ENCODE measurements around the gene MRM3. TPM values are rescaled to one million over a fixed set of nuclear protein-coding genes. Genes with fewer than 3 reads are reported as not detected.
"Not testable (repeated sequence)": the region's sequence is repeated elsewhere in the genome, so short reads cannot be mapped to it uniquely, and the experiment has no call there.

Gene MRM3
- total RNA-seq, 1 donor from 2014 or later, result 15.9 TPM

DNA sequence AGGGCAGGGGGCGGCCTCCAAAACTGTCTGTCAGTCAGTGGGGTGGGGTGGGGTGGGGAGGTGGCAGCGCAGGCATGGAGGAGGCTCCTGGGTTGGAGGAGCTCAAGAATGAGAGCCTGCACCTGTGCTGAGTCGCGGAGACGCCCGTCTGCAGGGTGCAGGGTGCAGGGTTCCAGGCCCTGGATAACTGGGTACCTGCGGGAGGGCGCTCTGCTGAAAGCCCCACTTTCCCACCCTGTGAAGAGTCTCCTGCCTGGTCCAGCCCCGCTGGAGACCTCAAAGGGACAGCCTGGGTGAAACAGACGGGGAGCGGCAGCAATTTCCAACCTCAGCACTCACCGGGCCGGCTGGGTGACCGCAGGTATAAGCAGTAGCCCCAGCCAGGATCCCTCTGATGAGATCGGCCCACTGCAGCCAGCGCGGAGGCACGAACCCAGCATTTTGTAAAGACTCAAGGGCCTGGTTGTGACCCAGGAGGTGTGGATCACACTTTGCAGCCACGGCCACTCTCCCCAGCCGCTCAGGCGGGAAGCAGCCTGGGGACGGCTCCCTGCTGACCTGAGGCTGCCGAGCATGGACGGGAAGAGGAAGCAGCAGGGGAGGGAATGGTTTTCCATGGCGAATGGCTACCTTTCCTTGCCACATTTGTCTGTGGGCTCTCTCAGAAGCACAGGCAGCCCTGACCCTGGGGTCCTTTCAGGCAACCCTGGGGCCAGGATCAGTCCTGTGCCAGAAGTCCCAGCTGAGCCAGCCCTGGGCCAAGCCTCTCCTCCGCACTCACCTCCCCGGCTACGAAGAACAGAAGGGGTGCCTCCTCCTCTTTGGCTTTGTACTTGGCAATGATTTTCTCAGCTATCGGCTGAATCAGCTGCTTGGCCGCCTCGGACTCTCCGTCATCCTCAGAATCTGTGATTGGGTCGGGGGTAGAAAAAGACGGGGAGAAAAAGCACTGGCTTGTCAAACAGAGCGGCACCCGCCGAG is 21.0 kb downstream of the MRM3 start:
- no peak overlapping the region for H3K4me3 Mint-ChIP-seq (ENCODE audit: unreplicated experiment)
- H3K36me3 Mint-ChIP-seq (ENCODE audit: low read depth, unreplicated experiment), result peaks cover 18% of the 10 kb centered on the region
- DNase-seq (ENCODE audit: low spot score), result no peak
- H3K4me1 Mint-ChIP-seq (ENCODE audit: unreplicated experiment), result peaks cover 9% of the 10 kb centered on the region
- TF ChIP-seq, protein P1, sequence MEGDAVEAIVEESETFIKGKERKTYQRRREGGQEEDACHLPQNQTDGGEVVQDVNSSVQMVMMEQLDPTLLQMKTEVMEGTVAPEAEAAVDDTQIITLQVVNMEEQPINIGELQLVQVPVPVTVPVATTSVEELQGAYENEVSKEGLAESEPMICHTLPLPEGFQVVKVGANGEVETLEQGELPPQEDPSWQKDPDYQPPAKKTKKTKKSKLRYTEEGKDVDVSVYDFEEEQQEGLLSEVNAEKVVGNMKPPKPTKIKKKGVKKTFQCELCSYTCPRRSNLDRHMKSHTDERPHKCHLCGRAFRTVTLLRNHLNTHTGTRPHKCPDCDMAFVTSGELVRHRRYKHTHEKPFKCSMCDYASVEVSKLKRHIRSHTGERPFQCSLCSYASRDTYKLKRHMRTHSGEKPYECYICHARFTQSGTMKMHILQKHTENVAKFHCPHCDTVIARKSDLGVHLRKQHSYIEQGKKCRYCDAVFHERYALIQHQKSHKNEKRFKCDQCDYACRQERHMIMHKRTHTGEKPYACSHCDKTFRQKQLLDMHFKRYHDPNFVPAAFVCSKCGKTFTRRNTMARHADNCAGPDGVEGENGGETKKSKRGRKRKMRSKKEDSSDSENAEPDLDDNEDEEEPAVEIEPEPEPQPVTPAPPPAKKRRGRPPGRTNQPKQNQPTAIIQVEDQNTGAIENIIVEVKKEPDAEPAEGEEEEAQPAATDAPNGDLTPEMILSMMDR (IDR thresholded peaks at IDR 0.05; ENCODE audit: unreplicated experiment), result no peak
- H3K9me3 Mint-ChIP-seq (ENCODE audit: unreplicated experiment), result no peaks in the 10 kb centered on the region
- H3K27me3 Mint-ChIP-seq (ENCODE audit: unreplicated experiment), result peaks cover 5% of the 10 kb centered on the region
- no peak overlapping the region for H3K27ac Mint-ChIP-seq (ENCODE audit: unreplicated experiment)

DNA sequence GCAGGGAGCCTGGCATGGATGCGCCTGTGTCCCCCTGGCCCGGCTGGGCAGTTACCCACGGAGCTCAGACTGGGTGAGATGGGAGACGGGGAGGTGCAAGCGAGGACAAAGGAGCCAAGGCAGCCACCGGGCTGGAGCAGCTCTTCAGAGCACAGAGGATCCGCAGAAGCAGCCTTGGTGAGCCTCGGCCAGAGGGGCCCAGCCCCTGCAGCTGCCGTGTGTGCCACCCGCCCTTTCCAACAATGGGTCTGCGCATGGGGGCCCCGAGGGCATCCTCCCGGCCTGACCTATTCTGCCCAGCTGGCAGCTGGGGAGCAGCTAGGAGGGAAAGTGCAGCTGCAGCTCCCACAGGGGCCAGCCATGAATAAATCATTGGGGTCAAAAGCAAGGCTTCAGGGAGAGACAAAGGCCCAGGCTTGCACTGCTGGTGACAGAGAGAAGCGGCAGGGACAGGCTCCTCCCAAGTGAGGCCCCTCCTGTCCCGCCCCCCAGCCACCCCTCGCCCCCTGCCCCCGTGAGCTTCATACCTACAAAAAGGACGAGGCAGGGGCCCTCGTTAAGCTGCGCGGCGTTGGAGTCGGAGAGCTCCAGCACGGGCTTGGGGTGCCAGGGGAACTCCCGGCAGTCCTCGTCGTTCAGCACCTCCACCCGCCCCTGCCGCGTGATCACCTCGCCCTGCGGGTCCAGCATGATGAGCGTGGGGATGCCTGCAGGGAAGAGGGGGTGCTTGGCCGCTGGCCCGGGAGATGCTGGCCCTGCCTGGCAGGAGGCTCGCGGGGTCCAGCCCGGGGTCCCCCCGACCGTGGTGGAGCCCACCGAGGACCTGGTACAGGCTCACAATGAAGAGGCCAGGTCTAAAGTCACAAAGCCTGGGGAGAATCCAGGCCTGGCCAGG is 22.6 kb downstream of the MRM3 start:
- no peak overlapping the region for H3K4me3 Mint-ChIP-seq (ENCODE audit: unreplicated experiment)
- TF ChIP-seq, protein P1 (IDR thresholded peaks at IDR 0.05; ENCODE audit: unreplicated experiment), result no peak
- H3K36me3 Mint-ChIP-seq (ENCODE audit: low read depth, unreplicated experiment), result peaks cover 21% of the 10 kb centered on the region
- peaks cover 2% of the 10 kb centered on the region for H3K4me1 Mint-ChIP-seq (ENCODE audit: unreplicated experiment)
- H3K9me3 Mint-ChIP-seq (ENCODE audit: unreplicated experiment), result no peaks in the 10 kb centered on the region
- no peak for DNase-seq (ENCODE audit: low spot score)
- peaks cover 14% of the 10 kb centered on the region for H3K27me3 Mint-ChIP-seq (ENCODE audit: unreplicated experiment)
- H3K27ac Mint-ChIP-seq (ENCODE audit: unreplicated experiment), result no peak overlapping the region

DNA sequence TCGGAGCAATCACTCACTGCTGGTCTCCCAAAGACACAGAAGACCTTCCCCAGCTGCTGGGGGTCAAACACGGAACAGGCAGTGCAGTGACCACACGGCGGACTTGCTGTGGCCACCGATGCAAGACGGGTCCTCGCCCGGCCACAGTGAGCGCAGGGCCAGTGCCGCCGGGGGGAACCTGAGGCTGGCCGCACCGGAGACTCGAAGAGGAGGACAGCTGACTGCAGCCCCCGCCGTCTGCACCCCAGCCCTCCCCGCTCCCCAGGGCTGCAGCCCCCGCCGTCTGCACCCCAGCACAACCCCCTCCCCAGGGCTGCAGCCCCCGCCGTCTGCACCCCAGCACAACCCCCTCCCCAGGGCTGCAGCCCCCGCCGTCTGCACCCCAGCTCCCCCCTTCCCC is 23.7 kb downstream of the MRM3 start:
- not testable (repeated sequence) for H3K4me3 Mint-ChIP-seq (ENCODE audit: unreplicated experiment); H3K4me1 Mint-ChIP-seq (ENCODE audit: unreplicated experiment)
- peaks cover 23% of the 10 kb centered on the region for H3K36me3 Mint-ChIP-seq (ENCODE audit: low read depth, unreplicated experiment)

DNA sequence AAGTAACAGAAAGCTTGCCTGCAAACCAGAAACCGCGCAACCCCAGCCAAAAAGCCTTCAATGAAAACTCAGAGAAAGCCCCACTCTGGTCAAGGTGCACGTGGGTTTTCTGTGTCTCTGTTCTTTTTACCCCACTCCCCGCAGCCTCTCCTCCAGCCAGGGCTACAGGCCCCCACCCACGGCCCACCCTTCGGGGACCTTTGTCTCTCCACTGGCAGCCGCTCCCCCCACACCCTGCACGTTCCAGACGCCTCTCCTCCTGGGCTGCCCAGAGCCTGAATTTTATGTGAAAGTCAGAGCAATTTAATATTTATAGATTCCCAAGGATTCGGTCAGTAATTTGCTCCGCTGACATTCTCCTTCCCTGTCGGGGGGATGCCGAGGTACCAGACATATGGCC is 24.2 kb downstream of the MRM3 start:
- DNase-seq (ENCODE audit: low spot score), result no peak
- TF ChIP-seq, protein P1 (IDR thresholded peaks at IDR 0.05; ENCODE audit: unreplicated experiment), result no peak
- no peaks in the 10 kb centered on the region for H3K9me3 Mint-ChIP-seq (ENCODE audit: unreplicated experiment)
- H3K36me3 Mint-ChIP-seq (ENCODE audit: low read depth, unreplicated experiment), result peaks cover 23% of the 10 kb centered on the region
- peaks cover 2% of the 10 kb centered on the region for H3K4me1 Mint-ChIP-seq (ENCODE audit: unreplicated experiment)
- peak overlapping the region; percentile 36 for H3K27ac Mint-ChIP-seq (ENCODE audit: unreplicated experiment)
- peaks cover 15% of the 10 kb centered on the region for H3K27me3 Mint-ChIP-seq (ENCODE audit: unreplicated experiment)
- H3K4me3 Mint-ChIP-seq (ENCODE audit: unreplicated experiment), result no peak overlapping the region

More for the DNA sequence above, 23.7 kb downstream of the MRM3 start:
- not testable (repeated sequence) for H3K9me3 Mint-ChIP-seq (ENCODE audit: unreplicated experiment); DNase-seq (ENCODE audit: low spot score); H3K27ac Mint-ChIP-seq (ENCODE audit: unreplicated experiment)
- H3K27me3 Mint-ChIP-seq (ENCODE audit: unreplicated experiment), result peaks cover 12% of the 10 kb centered on the region

DNA sequence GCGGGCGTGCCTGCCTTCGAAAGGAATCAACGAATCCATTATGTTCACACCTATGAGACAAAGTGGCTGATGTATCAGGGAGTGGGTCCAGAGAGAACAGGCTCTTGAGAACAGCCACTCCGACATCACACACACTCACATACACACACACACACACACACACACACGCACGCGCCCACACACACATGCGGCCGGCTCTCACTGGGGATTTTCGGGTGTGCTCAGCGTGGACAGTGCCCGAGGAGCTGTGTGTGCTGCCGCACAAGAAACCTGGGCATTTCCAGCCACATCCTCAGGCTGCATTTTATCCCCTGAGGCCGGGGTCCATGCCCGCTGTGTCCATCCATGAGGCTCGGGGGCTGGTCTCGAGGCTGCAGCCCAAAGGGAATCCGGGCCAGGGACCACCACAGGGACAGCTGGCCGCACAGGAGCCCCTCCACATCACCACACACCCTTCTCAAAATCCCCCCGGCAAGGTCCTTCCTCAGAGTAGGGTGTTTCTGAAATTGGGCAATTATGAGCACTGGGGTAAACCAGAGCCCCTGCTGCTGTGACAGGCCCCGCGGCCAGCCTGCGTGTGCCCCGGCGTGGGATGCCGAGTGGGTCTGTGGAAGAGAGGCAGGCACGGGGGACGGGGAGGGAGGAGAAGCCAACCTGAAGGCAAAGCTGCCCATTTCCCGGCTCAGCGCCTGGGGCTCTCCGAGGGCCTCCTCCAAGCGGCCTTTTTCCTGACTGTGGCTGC is 24.8 kb downstream of the MRM3 start:
- H3K4me3 Mint-ChIP-seq (ENCODE audit: unreplicated experiment), result peak overlapping the region; percentile 25
- DNase-seq (ENCODE audit: low spot score), result no peak
- TF ChIP-seq, protein P1 (IDR thresholded peaks at IDR 0.05; ENCODE audit: unreplicated experiment), result no peak
- H3K36me3 Mint-ChIP-seq (ENCODE audit: low read depth, unreplicated experiment), result peaks cover 20% of the 10 kb centered on the region
- H3K9me3 Mint-ChIP-seq (ENCODE audit: unreplicated experiment), result no peaks in the 10 kb centered on the region
- peaks cover 15% of the 10 kb centered on the region for H3K27me3 Mint-ChIP-seq (ENCODE audit: unreplicated experiment)
- peaks cover 2% of the 10 kb centered on the region for H3K4me1 Mint-ChIP-seq (ENCODE audit: unreplicated experiment)
- peak overlapping the region; percentile 36 for H3K27ac Mint-ChIP-seq (ENCODE audit: unreplicated experiment)
